GM19035 (cell line): ENCODE data around the gene FOXL1.

Source experiments
- ATAC-seq: cut with Tn5 transposase; IDR thresholded peaks from one replicate; pipeline ENCODE4 v1.9.1; 2021; ENCODE audit not compliant: unreplicated experiment

Gene FOXL1

GRCh38 chr16:86578061-86578599 is at the start of gene FOXL1:
Gene FOXL1, plus strand, starts transcription at chr16:86578549. Its CDS starts 175 bp downstream, at chr16:86578724.
- ATAC-seq = no peak

- ATAC-seq = no peak
These were observed 49.2 kb upstream of the FOXL1 start for GRCh38 chr16:86529160-86529559.

- ATAC-seq = no peak
These were observed 47.8 kb upstream of the FOXL1 start for GRCh38 chr16:86530251-86531190.

GRCh38 chr16:86531191-86531545 is 47.2 kb upstream of the FOXL1 start:
- ATAC-seq = no peak

- ATAC-seq = no peak
These were observed 46.5 kb upstream of the FOXL1 start for GRCh38 chr16:86531641-86532525.

GRCh38 chr16:86532526-86532815 is 45.9 kb upstream of the FOXL1 start:
- ATAC-seq = no peak

- ATAC-seq = no peak
These were observed 45.3 kb upstream of the FOXL1 start for GRCh38 chr16:86533076-86533475.

GRCh38 chr16:86533767-86534351 is 44.5 kb upstream of the FOXL1 start:
- no peak for ATAC-seq

GRCh38 chr16:86534779-86535615 is 43.4 kb upstream of the FOXL1 start:
- ATAC-seq = no peak

GRCh38 chr16:86536621-86537020 is 41.7 kb upstream of the FOXL1 start:
- no peak for ATAC-seq

- no peak for ATAC-seq
These were observed 40.9 kb upstream of the FOXL1 start for GRCh38 chr16:86537486-86537885.

GRCh38 chr16:86538196-86538780 is 40.1 kb upstream of the FOXL1 start:
- no peak for ATAC-seq

GRCh38 chr16:86540894-86541293 is 37.5 kb upstream of the FOXL1 start:
- no peak for ATAC-seq

- ATAC-seq = no peak
These were observed 36.8 kb upstream of the FOXL1 start for GRCh38 chr16:86541560-86541959.

GRCh38 chr16:86542756-86543750 is 35.3 kb upstream of the FOXL1 start:
- no peak for ATAC-seq

GRCh38 chr16:86545481-86545880 is 32.9 kb upstream of the FOXL1 start:
- ATAC-seq = no peak

GRCh38 chr16:86545954-86546637 is 32.3 kb upstream of the FOXL1 start:
- ATAC-seq = no peak

GRCh38 chr16:86546638-86547013 is 31.7 kb upstream of the FOXL1 start:
- no peak for ATAC-seq
